ENCODE results near the gene AATF. TPM values are rescaled to one million over a fixed set of nuclear protein-coding genes. Genes with fewer than 3 reads are reported as not detected.

AATF gene
- total RNA-seq, 2 donors from 2014 or later = 65.5 to 96.5 TPM

Other genes with a start within 250 kb of the AATF start
- gene LHX1, start 11.5 kb upstream of the AATF start, total RNA-seq = under 1 TPM; 0.11 TPM

All from activated T-helper 17 cell treated with anti-CD3 and anti-CD28 coated beads, Interleukin-2, amount 50 U/mL, for 72 hours (primary cell).